ENCODE data around the gene DNAH17. TPM values are rescaled to one million over a fixed set of nuclear protein-coding genes. Genes with fewer than 3 reads are reported as not detected.
A peak's percentile ranks its signal among the peaks of the same experiment; 100 is the strongest.

The DNAH17 gene
- total and polyA plus RNA-seq, 3 experiments from 2014 or later: 0.20 TPM; not detected in 2

- H3K4me1 Mint-ChIP-seq: peaks cover 16 to 18% (median 16%) of the 10 kb centered on the region in 3 donors
- Histone ChIP-seq H3K27ac (ENCODE audit: low read depth, low read length) (no peak overlapping the region), H3K4me3 (ENCODE audit: low read length) (no peak overlapping the region), H3K4me1 (ENCODE audit: insufficient read depth, low read length) (peaks cover 21% of the 10 kb centered on the region), H3K27me3 (ENCODE audit: insufficient read depth, low read length, poor library complexity, severe bottlenecking) (no peaks in the 10 kb centered on the region), H3K36me3 (ENCODE audit: insufficient read depth, low read length) (no peaks in the 10 kb centered on the region), H3K9me3 (ENCODE audit: low read length) (no peaks in the 10 kb centered on the region)
- peaks cover 0 to 9% (median 4%) of the 10 kb centered on the region in 3 donors for H3K36me3 Mint-ChIP-seq
- H3K27ac Mint-ChIP-seq: peak overlapping the region in 1 of 8 donors; percentile 80
- peaks cover 0 to 3% of the 10 kb centered on the region in 2 donors for H3K27me3 Mint-ChIP-seq
- POLR2A ChIA-PET: no interaction called here
- no peak for DNase-seq
- H3K9me3 Mint-ChIP-seq: no peaks in the 10 kb centered on the region
- H3K4me3 Mint-ChIP-seq: peak overlapping the region in 1 of 7 donors; percentile 73
- CTCF ChIA-PET: interaction anchor here (2.9 kb wide), 1 partner anchor 15 kb away, joined by 8 read pairs; the partner anchor contains the start of gene SOCS3
Measured at GRCh38 chr17:78375401-78376151, 201.6 kb downstream of the DNAH17 start.

DNA sequence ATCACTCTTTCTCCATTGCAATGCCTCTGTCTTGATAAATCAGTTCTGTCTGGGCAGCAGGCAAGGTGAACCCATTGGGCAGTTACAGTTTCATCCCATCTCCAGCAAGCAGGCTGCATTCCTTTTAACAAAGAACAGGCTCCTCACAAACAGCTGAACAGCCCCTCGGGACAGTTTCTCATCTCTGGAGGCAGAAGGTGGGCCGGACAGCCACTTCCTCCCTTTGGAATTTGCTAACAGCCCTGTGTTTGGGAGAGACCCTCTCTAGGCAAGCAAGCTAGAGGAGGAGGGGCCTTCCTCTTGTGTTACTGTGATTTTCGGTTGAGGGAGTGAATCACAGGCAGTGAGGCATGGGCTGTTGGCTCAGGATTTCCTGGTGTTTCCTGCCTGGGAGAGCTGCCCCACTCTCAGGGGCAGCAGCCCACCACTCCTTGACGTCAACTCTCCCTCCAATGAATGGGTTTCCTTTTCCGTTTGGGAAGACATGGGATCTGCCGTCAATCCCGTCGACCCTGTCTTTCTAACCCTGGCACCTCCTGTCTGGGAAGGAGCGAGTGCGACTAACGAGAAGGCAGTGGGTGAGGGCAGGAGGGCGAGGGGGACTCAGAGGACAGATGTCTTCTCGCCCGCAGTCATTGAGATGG is 202.4 kb downstream of the DNAH17 start:
- Mint-ChIP-seq H3K27me3 (peaks cover 0 to 3% of the 10 kb centered on the region in 2 donors), H3K36me3 (peaks cover 0 to 4% (median 0%) of the 10 kb centered on the region in 3 donors), H3K4me1 (peaks cover 9 to 11% (median 9%) of the 10 kb centered on the region in 3 donors), H3K9me3 (no peaks in the 10 kb centered on the region), H3K27ac (no peak overlapping the region), H3K4me3 (no peak overlapping the region)
- Histone ChIP-seq H3K36me3 (ENCODE audit: insufficient read depth, low read length) (no peaks in the 10 kb centered on the region), H3K27ac (ENCODE audit: low read depth, low read length) (no peak overlapping the region), H3K27me3 (ENCODE audit: insufficient read depth, low read length, poor library complexity, severe bottlenecking) (no peaks in the 10 kb centered on the region), H3K4me1 (ENCODE audit: insufficient read depth, low read length) (peaks cover 13% of the 10 kb centered on the region), H3K4me3 (ENCODE audit: low read length) (no peak overlapping the region), H3K9me3 (ENCODE audit: low read length) (no peaks in the 10 kb centered on the region)
- POLR2A ChIA-PET: no interaction called here
- DNase-seq: no peak
- CTCF ChIA-PET: interaction anchor here (2.9 kb wide), 1 partner anchor 14 kb away, joined by 8 read pairs; the partner anchor contains the start of gene SOCS3

GRCh38 chr17:78374189-78374588 is 203.0 kb downstream of the DNAH17 start:
- no peaks in the 10 kb centered on the region for H3K9me3 Mint-ChIP-seq
- POLR2A ChIA-PET: no interaction called here
- CTCF ChIA-PET: interaction anchor here (2.6 to 2.9 kb wide), 2 partner anchors 13 to 14 kb away, joined by 7 to 8 read pairs; partner anchors contain the start of gene SOCS3

More at GRCh38 chr17:78374189-78374588, 203.0 kb downstream of the DNAH17 start:
- Histone ChIP-seq H3K27me3 (ENCODE audit: insufficient read depth, low read length, poor library complexity, severe bottlenecking) (no peaks in the 10 kb centered on the region), H3K9me3 (ENCODE audit: low read length) (no peaks in the 10 kb centered on the region), H3K36me3 (ENCODE audit: insufficient read depth, low read length) (no peaks in the 10 kb centered on the region), H3K4me3 (ENCODE audit: low read length) (no peak overlapping the region), H3K27ac (ENCODE audit: low read depth, low read length) (no peak overlapping the region), H3K4me1 (ENCODE audit: insufficient read depth, low read length) (peaks cover 8% of the 10 kb centered on the region)
- Mint-ChIP-seq H3K27ac (no peak overlapping the region), H3K4me1 (peaks cover 4 to 7% (median 5%) of the 10 kb centered on the region in 3 donors), H3K4me3 (no peak overlapping the region), H3K36me3 (peaks cover 0 to 4% (median 0%) of the 10 kb centered on the region in 3 donors), H3K27me3 (peaks cover 0 to 3% of the 10 kb centered on the region in 2 donors)
- no peak for DNase-seq

Other genes starting within 250 kb of the DNAH17 start
- 10 to 100 TPM; 26.9 to 27.4 TPM for gene SOCS3, start 217.3 kb downstream of the DNAH17 start, total RNA-seq
- gene SOCS3, start 217.3 kb downstream of the DNAH17 start, polyA plus RNA-seq: 38.9 TPM
- gene PGS1, start 198.7 kb downstream of the DNAH17 start, total RNA-seq: 10 to 100 TPM; 48.2 to 51.5 TPM
- gene PGS1, start 198.7 kb downstream of the DNAH17 start, polyA plus RNA-seq: 31.5 TPM
- 100 to 1,000 TPM; 115 to 129 TPM for gene CYTH1, start 204.9 kb upstream of the DNAH17 start, total RNA-seq
- 279 TPM for gene CYTH1, start 204.9 kb upstream of the DNAH17 start, polyA plus RNA-seq